Measurements from ENCODE around the gene APBA3. TPM values are rescaled to one million over a fixed set of nuclear protein-coding genes. Genes with fewer than 3 reads are reported as not detected.

The APBA3 gene
- total and polyA plus RNA-seq, 9 of the 15 experiments (the other 6 are each of a cell fraction or from before 2014, with no cell fraction given), result 0.10 to 29.5 (median 11.5) TPM

- TF ChIP-seq CREM (IDR thresholded peaks at IDR 0.05; ENCODE audit: low read depth) (peak; percentile 67), ZNF609 (CRISPR knock-in tag; IDR thresholded peaks at IDR 0.05; ENCODE audit: borderline replicate concordance) (no peak), ARNT (IDR thresholded peaks at IDR 0.05) (peak; percentile 61 to 72; a peak in 3 of 4 replicates), ARID1B (IDR thresholded peaks at IDR 0.05) (peak; percentile 45), EGR1 (conservative IDR thresholded peaks at IDR 0.05) (peak; percentile 86), RBM22 (IDR thresholded peaks at IDR 0.05; ENCODE audit: low read depth, low read length, poor library complexity, severe bottlenecking) (no peak), ZNF785 (CRISPR knock-in tag; IDR thresholded peaks at IDR 0.05) (0 out of 2 replicates have a peak, but pooled peaks have one; percentile 34), XRCC3 (IDR thresholded peaks at IDR 0.05) (no peak), GMEB1 (CRISPR knock-in tag; IDR thresholded peaks at IDR 0.05) (peak; percentile 61), ID3 (CRISPR knock-in tag; IDR thresholded peaks at IDR 0.05) (no peak), ID3 (tag; IDR thresholded peaks at IDR 0.05) (peak; percentile 65; the same call in 1 of the 2 replicates), TBL1XR1 (IDR thresholded peaks at IDR 0.05; ENCODE audit: low read length in 2 of 2) (no peak; a peak in 1 of 4 replicates), TAF9B (IDR thresholded peaks at IDR 0.05; ENCODE audit: partially characterized antibody) (peak; percentile 72), L3MBTL2 (IDR thresholded peaks at IDR 0.05) (peak; percentile 62; the same call in 1 of the 2 replicates), ZNF143 (CRISPR knock-in tag; IDR thresholded peaks at IDR 0.05) (peak; percentile 99), FOSL1 (tag; conservative IDR thresholded peaks at IDR 0.05) (no peak), TEAD1 (CRISPR knock-in tag; IDR thresholded peaks at IDR 0.05) (peak; percentile 34 to 52; a peak in 1 of 4 replicates), HDAC2 (IDR thresholded peaks at IDR 0.05) (peak; percentile 86), ZEB2 (IDR thresholded peaks at IDR 0.05) (peak; percentile 97)
These were observed at the start of gene APBA3 (continued) for GRCh38 chr19:3761382-3762129.
